ENCODE measurements around the gene CDK17.

DNA sequence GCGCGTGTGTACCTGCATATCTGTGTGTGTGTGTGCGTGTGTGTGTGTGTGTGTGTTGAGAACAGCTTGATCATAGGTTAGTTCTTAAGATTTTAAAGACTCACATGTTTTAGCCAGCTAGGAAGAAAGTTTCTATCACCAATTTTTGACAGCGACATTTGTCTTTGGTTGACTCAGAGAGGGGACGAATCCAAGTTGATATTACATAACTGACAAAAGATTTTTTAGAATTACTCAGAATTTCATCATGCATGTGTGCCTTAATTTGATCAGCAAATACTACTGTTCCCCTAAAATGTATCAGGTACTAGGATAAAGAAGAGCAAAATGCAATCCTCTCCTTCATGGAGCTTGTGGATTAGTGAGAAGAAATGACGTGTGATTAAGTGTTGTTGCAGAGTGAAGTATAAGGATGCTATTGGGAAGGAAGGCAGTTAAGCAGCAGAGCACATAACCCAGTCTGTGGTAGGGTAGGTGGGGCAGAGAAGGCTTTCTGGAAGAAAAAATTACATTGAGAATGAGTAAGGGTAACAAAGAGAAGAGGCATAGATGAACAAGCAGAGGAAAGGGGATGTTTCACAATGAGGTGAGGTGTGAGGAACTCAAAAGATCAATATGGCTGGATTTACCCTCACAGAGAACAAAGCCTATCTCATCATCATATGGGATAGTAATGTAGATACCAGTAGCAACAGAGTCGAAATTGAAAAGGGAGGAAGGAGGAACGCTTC lies 128.6 kb downstream of the CDK17 start:
- TF ChIP-seq, protein P1, sequence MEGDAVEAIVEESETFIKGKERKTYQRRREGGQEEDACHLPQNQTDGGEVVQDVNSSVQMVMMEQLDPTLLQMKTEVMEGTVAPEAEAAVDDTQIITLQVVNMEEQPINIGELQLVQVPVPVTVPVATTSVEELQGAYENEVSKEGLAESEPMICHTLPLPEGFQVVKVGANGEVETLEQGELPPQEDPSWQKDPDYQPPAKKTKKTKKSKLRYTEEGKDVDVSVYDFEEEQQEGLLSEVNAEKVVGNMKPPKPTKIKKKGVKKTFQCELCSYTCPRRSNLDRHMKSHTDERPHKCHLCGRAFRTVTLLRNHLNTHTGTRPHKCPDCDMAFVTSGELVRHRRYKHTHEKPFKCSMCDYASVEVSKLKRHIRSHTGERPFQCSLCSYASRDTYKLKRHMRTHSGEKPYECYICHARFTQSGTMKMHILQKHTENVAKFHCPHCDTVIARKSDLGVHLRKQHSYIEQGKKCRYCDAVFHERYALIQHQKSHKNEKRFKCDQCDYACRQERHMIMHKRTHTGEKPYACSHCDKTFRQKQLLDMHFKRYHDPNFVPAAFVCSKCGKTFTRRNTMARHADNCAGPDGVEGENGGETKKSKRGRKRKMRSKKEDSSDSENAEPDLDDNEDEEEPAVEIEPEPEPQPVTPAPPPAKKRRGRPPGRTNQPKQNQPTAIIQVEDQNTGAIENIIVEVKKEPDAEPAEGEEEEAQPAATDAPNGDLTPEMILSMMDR (conservative IDR thresholded peaks at IDR 0.05; ENCODE audit: low read length) = no peak
- TF ChIP-seq EZH2phosphoT487 (IDR thresholded peaks at IDR 0.05; ENCODE audit: borderline replicate concordance) = no peak
